Skeletal muscle satellite cell (primary cell): ENCODE measurements around the gene ERFL.
A peak's percentile ranks its signal among the peaks of the same experiment; 100 is the strongest.

Experiments
- H3K27me3 ChIP-seq: 2 replicates; pipeline ENCODE4 v1.7.0; 2013; ENCODE audit warnings: low read length; ENCODE audit not compliant: control insufficient read depth, insufficient read depth
- H3K36me3 ChIP-seq: 2 replicates; pipeline ENCODE4 v1.7.0; 2013; ENCODE audit warnings: mild to moderate bottlenecking, control low read depth, low read length; ENCODE audit not compliant: insufficient read depth
- H3K4me1 ChIP-seq: 2 replicates; pipeline ENCODE4 v1.7.0; 2013; ENCODE audit warnings: low read length; ENCODE audit not compliant: control insufficient read depth, insufficient read depth
- H3K4me2 ChIP-seq: 2 replicates; pipeline ENCODE4 v1.7.0; 2013; ENCODE audit warnings: mild to moderate bottlenecking, low read length
- H3K4me3 ChIP-seq: 2 replicates; pipeline ENCODE4 v1.7.0; 2013; ENCODE audit warnings: low read length
- H3K9ac ChIP-seq: 2 replicates; pipeline ENCODE4 v1.7.0; 2013; ENCODE audit warnings: mild to moderate bottlenecking, low read depth, low read length, moderate library complexity
- H3K9me3 ChIP-seq: replicated peaks from 2 replicates; pipeline ENCODE4 v1.7.0; 2013; ENCODE audit warnings: mild to moderate bottlenecking, control low read depth, low read length

The ERFL gene

GRCh38 chr19:41958367-41959055, 30.3 kb upstream of the ERFL start:
- peak overlapping the region; percentile 96 for H3K9ac ChIP-seq
- H3K4me1 ChIP-seq, result peaks cover 10% of the 10 kb centered on the region
- H3K4me2 ChIP-seq, result peak overlapping the region; percentile 90
- no peaks in the 10 kb centered on the region for H3K9me3 ChIP-seq
- no peaks in the 10 kb centered on the region for H3K27me3 ChIP-seq
- peaks cover 17% of the 10 kb centered on the region for H3K36me3 ChIP-seq
- peak overlapping the region; percentile 84 for H3K4me3 ChIP-seq

- Histone ChIP-seq H3K9me3 (no peaks in the 10 kb centered on the region), H3K4me1 (peaks cover 10% of the 10 kb centered on the region), H3K36me3 (peaks cover 17% of the 10 kb centered on the region), H3K27me3 (no peaks in the 10 kb centered on the region), H3K4me3 (peak overlapping the region; percentile 84), H3K9ac (peak overlapping the region; percentile 96), H3K4me2 (peak overlapping the region; percentile 90)
Observed at GRCh38 chr19:41957838-41958366, 29.7 kb upstream of the ERFL start.

- Histone ChIP-seq H3K4me3 (no peak overlapping the region), H3K36me3 (peaks cover 17% of the 10 kb centered on the region), H3K9me3 (no peaks in the 10 kb centered on the region), H3K9ac (peak overlapping the region; percentile 45), H3K4me1 (peaks cover 10% of the 10 kb centered on the region), H3K4me2 (peak overlapping the region; percentile 90), H3K27me3 (no peaks in the 10 kb centered on the region)
Observed at GRCh38 chr19:41957161-41957837, 29.1 kb upstream of the ERFL start.

- no peak overlapping the region for H3K4me3 ChIP-seq
- peaks cover 17% of the 10 kb centered on the region for H3K36me3 ChIP-seq
- H3K9ac ChIP-seq, result no peak overlapping the region
- no peaks in the 10 kb centered on the region for H3K9me3 ChIP-seq
- no peaks in the 10 kb centered on the region for H3K27me3 ChIP-seq
- H3K4me1 ChIP-seq, result peaks cover 10% of the 10 kb centered on the region
- no peak overlapping the region for H3K4me2 ChIP-seq
Observed at GRCh38 chr19:41956621-41957020, 28.4 kb upstream of the ERFL start.

GRCh38 chr19:41955521-41955920, 27.3 kb upstream of the ERFL start:
- no peak overlapping the region for H3K4me2 ChIP-seq

GRCh38 chr19:41951686-41952172, 23.5 kb upstream of the ERFL start:
- H3K27me3 ChIP-seq, result no peaks in the 10 kb centered on the region
- peak overlapping the region; percentile 69 for H3K4me2 ChIP-seq
- H3K9me3 ChIP-seq, result no peaks in the 10 kb centered on the region
- no peak overlapping the region for H3K4me3 ChIP-seq
- no peak overlapping the region for H3K9ac ChIP-seq
- H3K4me1 ChIP-seq, result no peaks in the 10 kb centered on the region
- H3K36me3 ChIP-seq, result peaks cover 13% of the 10 kb centered on the region

More at GRCh38 chr19:41955521-41955920, 27.3 kb upstream of the ERFL start:
- Histone ChIP-seq H3K4me3 (no peak overlapping the region), H3K4me1 (peaks cover 10% of the 10 kb centered on the region), H3K36me3 (peaks cover 17% of the 10 kb centered on the region), H3K9me3 (no peaks in the 10 kb centered on the region), H3K9ac (no peak overlapping the region), H3K27me3 (no peaks in the 10 kb centered on the region)

GRCh38 chr19:41947091-41947490, 18.8 kb upstream of the ERFL start:
- no peak overlapping the region for H3K4me2 ChIP-seq
- no peak overlapping the region for H3K4me3 ChIP-seq
- no peak overlapping the region for H3K9ac ChIP-seq
- H3K9me3 ChIP-seq, result no peaks in the 10 kb centered on the region
- no peaks in the 10 kb centered on the region for H3K27me3 ChIP-seq
- H3K36me3 ChIP-seq, result no peaks in the 10 kb centered on the region
- H3K4me1 ChIP-seq, result no peaks in the 10 kb centered on the region

GRCh38 chr19:41945135-41945766, 17.0 kb upstream of the ERFL start:
- no peaks in the 10 kb centered on the region for H3K9me3 ChIP-seq
- H3K36me3 ChIP-seq, result no peaks in the 10 kb centered on the region
- no peak overlapping the region for H3K9ac ChIP-seq
- no peaks in the 10 kb centered on the region for H3K4me1 ChIP-seq
- H3K27me3 ChIP-seq, result peaks cover 2% of the 10 kb centered on the region
- no peak overlapping the region for H3K4me3 ChIP-seq
- no peak overlapping the region for H3K4me2 ChIP-seq

GRCh38 chr19:41944336-41944735, 16.1 kb upstream of the ERFL start:
- Histone ChIP-seq H3K4me2 (no peak overlapping the region), H3K9me3 (no peaks in the 10 kb centered on the region), H3K4me1 (no peaks in the 10 kb centered on the region), H3K27me3 (peaks cover 2% of the 10 kb centered on the region), H3K4me3 (no peak overlapping the region), H3K9ac (no peak overlapping the region), H3K36me3 (no peaks in the 10 kb centered on the region)

GRCh38 chr19:41941410-41942202, 13.4 kb upstream of the ERFL start:
- Histone ChIP-seq H3K36me3 (no peaks in the 10 kb centered on the region), H3K9me3 (no peaks in the 10 kb centered on the region), H3K27me3 (peaks cover 2% of the 10 kb centered on the region), H3K4me1 (peaks cover 4% of the 10 kb centered on the region), H3K9ac (no peak overlapping the region), H3K4me3 (no peak overlapping the region), H3K4me2 (no peak overlapping the region)
